SK-N-SH treated with all-trans-retinoic acid at 6 μM for 48 hours (cell line): Measurements from ENCODE around the gene DDA1.

Source experiments
- ATAC-seq: fragments of 200-7000 bp; cut with Tn5 transposase; 3 replicates; pipeline ENCODE4 v1.9.1; 2020; ENCODE audit warnings: mild to moderate bottlenecking, moderate library complexity
- ARNTL ChIP-seq: fragments of 450-650 bp; formaldehyde crosslinking; IDR thresholded peaks from 2 replicates; pipeline ENCODE4 v1.5.0; 2020; ENCODE audit warnings: low read depth, mild to moderate bottlenecking, moderate library complexity, borderline replicate concordance
- BACH2 ChIP-seq: fragments of 250-450 bp; sonication (Bioruptor Pico); IDR thresholded peaks from 2 replicates; pipeline ENCODE4 v1.9.0; 2021; ENCODE audit warnings: mild to moderate bottlenecking, borderline replicate concordance
- CSDC2 ChIP-seq: fragments of 250-450 bp; sonication (Bioruptor Pico); IDR thresholded peaks from 2 replicates; pipeline ENCODE4 v1.5.0; 2020; ENCODE audit warnings: mild to moderate bottlenecking, moderate library complexity
- ESRRG ChIP-seq: fragments of 250-450 bp; sonication (Bioruptor Pico); IDR thresholded peaks from 2 replicates; pipeline ENCODE4 v1.6.1; 2021; ENCODE audit warnings: mild to moderate bottlenecking
- GLIS3 ChIP-seq: fragments of 250-450 bp; sonication (Bioruptor Pico); IDR thresholded peaks from 2 replicates; pipeline ENCODE4 v1.5.0; 2020; ENCODE audit warnings: mild to moderate bottlenecking, moderate library complexity
- ISL1 ChIP-seq: fragments of 250-450 bp; sonication (Bioruptor Pico); IDR thresholded peaks from 2 replicates; pipeline ENCODE4 v2.1.2; 2022; ENCODE audit warnings: mild to moderate bottlenecking, moderate library complexity
- OSR1 ChIP-seq: fragments of 250-450 bp; sonication (Bioruptor Pico); IDR thresholded peaks from 2 replicates; pipeline ENCODE4 v1.8.0; 2022; ENCODE audit warnings: moderate library complexity, mild to moderate bottlenecking, inconsistent platforms
- PPARA ChIP-seq: fragments of 250-450 bp; sonication (Bioruptor Pico); IDR thresholded peaks from 2 replicates; pipeline ENCODE4 v1.5.0; 2020; ENCODE audit warnings: mild to moderate bottlenecking, borderline replicate concordance
- RARB ChIP-seq: fragments of 250-450 bp; sonication (Bioruptor Pico); IDR thresholded peaks from 2 replicates; pipeline ENCODE4 v1.8.0; 2021; ENCODE audit warnings: mild to moderate bottlenecking, moderate library complexity
- SNAI2 ChIP-seq: fragments of 250-450 bp; sonication (Bioruptor Pico); IDR thresholded peaks from 2 replicates; pipeline ENCODE4 v1.5.0; 2020; ENCODE audit warnings: mild to moderate bottlenecking, moderate library complexity
- TCF4 ChIP-seq: fragments of 250-450 bp; sonication (Bioruptor Pico); IDR thresholded peaks from 2 replicates; pipeline ENCODE4 v1.8.0; 2021; ENCODE audit warnings: mild to moderate bottlenecking, moderate library complexity, borderline replicate concordance
- TOX ChIP-seq: fragments of 250-450 bp; sonication (Bioruptor Pico); IDR thresholded peaks from 2 replicates; pipeline ENCODE4 v1.8.0; 2021; ENCODE audit warnings: mild to moderate bottlenecking, moderate library complexity, borderline replicate concordance
- ZC3H10 ChIP-seq: fragments of 250-450 bp; sonication (Bioruptor Pico); IDR thresholded peaks from 2 replicates; pipeline ENCODE4 v1.5.1; 2021; ENCODE audit warnings: mild to moderate bottlenecking, moderate library complexity
- ZFP3 ChIP-seq: fragments of 250-450 bp; sonication (Bioruptor Pico); IDR thresholded peaks from 2 replicates; pipeline ENCODE4 v1.5.0; 2020; ENCODE audit warnings: mild to moderate bottlenecking, moderate library complexity
- ZNF8 ChIP-seq: fragments of 450-650 bp; formaldehyde crosslinking; IDR thresholded peaks from 2 replicates; pipeline ENCODE4 v1.5.0; 2020; ENCODE audit warnings: mild to moderate bottlenecking, moderate library complexity
- TF ChIP-seq, protein P1 (sequence below): fragments of 250-450 bp; sonication (Bioruptor Pico); IDR thresholded peaks from 2 replicates; pipeline ENCODE4 v1.5.1; 2020; ENCODE audit warnings: low read depth, mild to moderate bottlenecking, moderate library complexity
- TF ChIP-seq, protein P2 (sequence below): fragments of 250-450 bp; sonication (Bioruptor Pico); IDR thresholded peaks from 2 replicates; pipeline ENCODE4 v1.8.0; 2021; ENCODE audit warnings: low read depth, mild to moderate bottlenecking, moderate library complexity, borderline replicate concordance
- TF ChIP-seq, protein P3 (sequence below): fragments of 250-450 bp; sonication (Bioruptor Pico); IDR thresholded peaks from 2 replicates; pipeline ENCODE4 v1.5.1; 2021; ENCODE audit warnings: mild to moderate bottlenecking, moderate library complexity
- TF ChIP-seq, protein P4 (sequence below): fragments of 250-450 bp; sonication (Bioruptor Pico); IDR thresholded peaks from 2 replicates; pipeline ENCODE4 v1.5.0; 2020; ENCODE audit warnings: mild to moderate bottlenecking, moderate library complexity
- TF ChIP-seq, protein P5 (sequence below): fragments of 250-450 bp; sonication (Bioruptor Pico); IDR thresholded peaks from 2 replicates; pipeline ENCODE4 v1.8.0; 2020; ENCODE audit warnings: mild to moderate bottlenecking, moderate library complexity, borderline replicate concordance

DDA1 gene

DNA sequence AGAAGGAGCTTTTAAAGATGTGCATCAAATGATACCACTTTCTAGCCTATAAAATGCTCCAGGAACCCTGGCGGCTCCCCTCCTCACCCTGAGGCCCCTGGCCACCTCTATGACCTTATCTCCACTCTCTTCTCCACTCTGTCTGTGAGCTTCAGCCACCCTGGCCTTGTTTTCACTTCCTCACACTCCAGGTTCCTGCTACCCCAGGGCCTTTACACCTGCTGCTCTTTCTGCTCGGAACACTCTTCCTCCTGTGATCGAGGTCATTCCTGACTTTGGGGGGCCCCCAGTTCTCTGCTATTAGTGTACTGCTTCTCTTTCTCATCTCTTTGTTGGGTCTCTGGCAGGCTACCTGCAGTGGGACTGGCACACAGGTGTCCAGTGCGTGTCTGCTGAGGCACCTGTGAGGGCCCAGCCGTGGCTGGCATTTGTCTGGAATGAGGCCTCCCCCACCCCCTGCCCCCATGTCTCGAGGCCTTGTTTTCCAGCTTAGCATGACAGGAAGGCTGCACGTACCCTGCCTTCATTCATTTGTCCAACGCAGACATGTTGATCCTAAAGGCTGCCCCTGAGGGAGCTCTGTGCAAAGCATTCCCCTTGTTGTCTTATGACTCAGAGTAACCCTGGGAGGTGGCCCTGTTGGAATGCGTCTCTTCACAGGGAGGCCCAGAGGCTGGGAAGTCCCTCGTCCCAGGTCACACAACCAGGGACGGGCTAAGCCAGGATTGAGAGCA is 2.3 kb downstream of the DDA1 start:
- TF ChIP-seq PPARA (no peak), ISL1 (no peak), ARNTL (CRISPR knock-in tag) (no peak), ZFP3 (CRISPR knock-in tag) (no peak), GLIS3 (CRISPR knock-in tag) (no peak)
- TF ChIP-seq, protein P1, sequence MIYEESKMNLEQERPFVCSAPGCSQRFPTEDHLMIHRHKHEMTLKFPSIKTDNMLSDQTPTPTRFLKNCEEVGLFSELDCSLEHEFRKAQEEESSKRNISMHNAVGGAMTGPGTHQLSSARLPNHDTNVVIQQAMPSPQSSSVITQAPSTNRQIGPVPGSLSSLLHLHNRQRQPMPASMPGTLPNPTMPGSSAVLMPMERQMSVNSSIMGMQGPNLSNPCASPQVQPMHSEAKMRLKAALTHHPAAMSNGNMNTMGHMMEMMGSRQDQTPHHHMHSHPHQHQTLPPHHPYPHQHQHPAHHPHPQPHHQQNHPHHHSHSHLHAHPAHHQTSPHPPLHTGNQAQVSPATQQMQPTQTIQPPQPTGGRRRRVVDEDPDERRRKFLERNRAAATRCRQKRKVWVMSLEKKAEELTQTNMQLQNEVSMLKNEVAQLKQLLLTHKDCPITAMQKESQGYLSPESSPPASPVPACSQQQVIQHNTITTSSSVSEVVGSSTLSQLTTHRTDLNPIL (CRISPR knock-in tag) = no peak
- TF ChIP-seq, protein P2, sequence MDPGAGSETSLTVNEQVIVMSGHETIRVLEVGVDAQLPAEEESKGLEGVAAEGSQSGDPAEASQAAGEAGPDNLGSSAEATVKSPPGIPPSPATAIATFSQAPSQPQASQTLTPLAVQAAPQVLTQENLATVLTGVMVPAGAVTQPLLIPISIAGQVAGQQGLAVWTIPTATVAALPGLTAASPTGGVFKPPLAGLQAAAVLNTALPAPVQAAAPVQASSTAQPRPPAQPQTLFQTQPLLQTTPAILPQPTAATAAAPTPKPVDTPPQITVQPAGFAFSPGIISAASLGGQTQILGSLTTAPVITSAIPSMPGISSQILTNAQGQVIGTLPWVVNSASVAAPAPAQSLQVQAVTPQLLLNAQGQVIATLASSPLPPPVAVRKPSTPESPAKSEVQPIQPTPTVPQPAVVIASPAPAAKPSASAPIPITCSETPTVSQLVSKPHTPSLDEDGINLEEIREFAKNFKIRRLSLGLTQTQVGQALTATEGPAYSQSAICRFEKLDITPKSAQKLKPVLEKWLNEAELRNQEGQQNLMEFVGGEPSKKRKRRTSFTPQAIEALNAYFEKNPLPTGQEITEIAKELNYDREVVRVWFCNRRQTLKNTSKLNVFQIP (CRISPR knock-in tag) = no peak
- no peak for ATAC-seq

DNA sequence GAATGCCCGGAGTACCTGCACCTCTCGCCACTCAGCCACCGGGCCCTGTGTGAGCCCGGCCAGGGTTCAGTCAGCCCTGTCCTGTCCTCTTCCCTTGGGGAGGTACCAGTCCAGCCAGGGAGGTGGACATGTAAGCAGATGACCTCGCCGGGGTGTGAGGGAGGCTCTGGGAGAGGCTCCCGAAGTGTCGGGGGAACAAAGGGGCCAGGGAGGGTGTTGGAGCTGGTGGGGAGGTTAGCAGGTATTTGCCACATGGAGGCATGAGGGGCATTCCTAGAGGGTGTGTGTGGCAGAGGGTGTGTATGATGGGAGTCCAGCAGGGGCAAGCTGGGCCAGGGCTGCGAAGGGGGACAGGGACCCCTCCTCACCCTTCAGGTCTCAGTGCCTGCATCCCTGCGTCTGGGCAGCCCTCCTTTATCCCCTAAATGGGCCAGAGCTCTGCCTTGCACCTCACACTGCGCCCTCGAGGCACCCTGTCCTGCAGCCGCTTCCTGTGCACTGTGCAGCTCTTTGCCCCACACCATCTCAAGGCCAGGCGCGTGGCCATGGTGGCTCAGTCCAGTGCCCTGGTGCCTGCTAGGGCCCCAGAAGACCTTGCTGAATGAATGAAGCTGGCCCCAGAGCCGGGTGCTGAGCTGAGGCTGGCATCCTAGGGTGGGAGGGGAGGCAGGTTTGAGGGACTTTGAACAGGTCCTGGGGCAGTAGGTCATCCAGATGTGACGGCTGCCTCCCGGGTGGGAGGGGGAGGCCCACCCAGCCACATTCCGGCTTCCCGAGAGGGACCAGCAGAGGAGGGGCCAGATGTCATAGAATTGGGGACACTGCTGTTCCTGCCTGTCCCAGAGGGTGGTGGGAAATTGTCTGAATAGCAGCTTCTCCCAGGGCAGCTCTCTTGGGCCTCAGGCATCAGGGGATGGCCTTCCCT is 3.1 kb downstream of the DDA1 start:
- TF ChIP-seq OSR1 (CRISPR knock-in tag) (no peak), ISL1 (no peak), CSDC2 (CRISPR knock-in tag) (no peak)
- no peak for ATAC-seq

DNA sequence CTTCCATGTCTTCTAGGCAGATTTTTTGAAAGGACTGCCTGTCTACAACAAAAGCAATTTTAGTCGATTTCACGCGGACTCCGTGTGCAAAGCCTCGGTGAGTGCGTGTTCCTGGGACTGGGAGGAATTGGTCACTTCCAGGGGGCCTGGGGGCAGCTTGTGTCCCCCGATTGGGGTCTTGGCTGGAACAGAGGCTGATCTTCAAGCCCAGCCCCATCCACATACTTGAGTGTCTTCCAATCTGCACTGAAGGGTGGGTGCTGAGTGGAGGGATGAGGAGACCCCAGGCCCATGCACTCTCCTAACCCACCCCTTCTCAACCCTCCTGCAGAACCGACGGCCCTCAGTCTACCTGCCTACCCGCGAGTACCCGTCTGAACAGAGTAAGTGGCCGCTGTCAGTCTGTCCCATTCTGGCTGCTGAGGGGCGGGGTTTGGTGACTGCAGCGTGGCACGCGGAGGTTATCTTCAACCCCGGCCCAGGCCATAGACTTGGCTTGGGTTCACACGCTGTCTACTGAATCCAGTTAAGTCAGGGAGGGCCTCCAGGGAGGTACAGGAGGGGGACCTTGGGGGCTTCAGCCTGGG is 4.7 kb downstream of the DDA1 start:
- no peak for TF ChIP-seq CSDC2 (CRISPR knock-in tag)
- no peak for TF ChIP-seq ZC3H10
- no peak for TF ChIP-seq ZFP3 (CRISPR knock-in tag)
- TF ChIP-seq TCF4 (CRISPR knock-in tag) = no peak
- no peak for TF ChIP-seq SNAI2 (CRISPR knock-in tag)
- no peak for TF ChIP-seq ISL1
- TF ChIP-seq, protein P3, sequence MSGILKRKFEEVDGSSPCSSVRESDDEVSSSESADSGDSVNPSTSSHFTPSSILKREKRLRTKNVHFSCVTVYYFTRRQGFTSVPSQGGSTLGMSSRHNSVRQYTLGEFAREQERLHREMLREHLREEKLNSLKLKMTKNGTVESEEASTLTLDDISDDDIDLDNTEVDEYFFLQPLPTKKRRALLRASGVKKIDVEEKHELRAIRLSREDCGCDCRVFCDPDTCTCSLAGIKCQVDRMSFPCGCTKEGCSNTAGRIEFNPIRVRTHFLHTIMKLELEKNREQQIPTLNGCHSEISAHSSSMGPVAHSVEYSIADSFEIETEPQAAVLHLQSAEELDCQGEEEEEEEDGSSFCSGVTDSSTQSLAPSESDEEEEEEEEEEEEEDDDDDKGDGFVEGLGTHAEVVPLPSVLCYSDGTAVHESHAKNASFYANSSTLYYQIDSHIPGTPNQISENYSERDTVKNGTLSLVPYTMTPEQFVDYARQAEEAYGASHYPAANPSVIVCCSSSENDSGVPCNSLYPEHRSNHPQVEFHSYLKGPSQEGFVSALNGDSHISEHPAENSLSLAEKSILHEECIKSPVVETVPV (CRISPR knock-in tag) = no peak
- TF ChIP-seq BACH2 = no peak
- no peak for TF ChIP-seq TOX (CRISPR knock-in tag)
- TF ChIP-seq, protein P4, sequence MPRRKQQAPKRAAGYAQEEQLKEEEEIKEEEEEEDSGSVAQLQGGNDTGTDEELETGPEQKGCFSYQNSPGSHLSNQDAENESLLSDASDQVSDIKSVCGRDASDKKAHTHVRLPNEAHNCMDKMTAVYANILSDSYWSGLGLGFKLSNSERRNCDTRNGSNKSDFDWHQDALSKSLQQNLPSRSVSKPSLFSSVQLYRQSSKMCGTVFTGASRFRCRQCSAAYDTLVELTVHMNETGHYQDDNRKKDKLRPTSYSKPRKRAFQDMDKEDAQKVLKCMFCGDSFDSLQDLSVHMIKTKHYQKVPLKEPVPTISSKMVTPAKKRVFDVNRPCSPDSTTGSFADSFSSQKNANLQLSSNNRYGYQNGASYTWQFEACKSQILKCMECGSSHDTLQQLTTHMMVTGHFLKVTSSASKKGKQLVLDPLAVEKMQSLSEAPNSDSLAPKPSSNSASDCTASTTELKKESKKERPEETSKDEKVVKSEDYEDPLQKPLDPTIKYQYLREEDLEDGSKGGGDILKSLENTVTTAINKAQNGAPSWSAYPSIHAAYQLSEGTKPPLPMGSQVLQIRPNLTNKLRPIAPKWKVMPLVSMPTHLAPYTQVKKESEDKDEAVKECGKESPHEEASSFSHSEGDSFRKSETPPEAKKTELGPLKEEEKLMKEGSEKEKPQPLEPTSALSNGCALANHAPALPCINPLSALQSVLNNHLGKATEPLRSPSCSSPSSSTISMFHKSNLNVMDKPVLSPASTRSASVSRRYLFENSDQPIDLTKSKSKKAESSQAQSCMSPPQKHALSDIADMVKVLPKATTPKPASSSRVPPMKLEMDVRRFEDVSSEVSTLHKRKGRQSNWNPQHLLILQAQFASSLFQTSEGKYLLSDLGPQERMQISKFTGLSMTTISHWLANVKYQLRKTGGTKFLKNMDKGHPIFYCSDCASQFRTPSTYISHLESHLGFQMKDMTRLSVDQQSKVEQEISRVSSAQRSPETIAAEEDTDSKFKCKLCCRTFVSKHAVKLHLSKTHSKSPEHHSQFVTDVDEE = no peak
- no peak for TF ChIP-seq PPARA
- TF ChIP-seq ZNF8 (CRISPR knock-in tag) = no peak
- no peak for TF ChIP-seq GLIS3 (CRISPR knock-in tag)
- TF ChIP-seq ESRRG = no peak
- TF ChIP-seq, protein P5, sequence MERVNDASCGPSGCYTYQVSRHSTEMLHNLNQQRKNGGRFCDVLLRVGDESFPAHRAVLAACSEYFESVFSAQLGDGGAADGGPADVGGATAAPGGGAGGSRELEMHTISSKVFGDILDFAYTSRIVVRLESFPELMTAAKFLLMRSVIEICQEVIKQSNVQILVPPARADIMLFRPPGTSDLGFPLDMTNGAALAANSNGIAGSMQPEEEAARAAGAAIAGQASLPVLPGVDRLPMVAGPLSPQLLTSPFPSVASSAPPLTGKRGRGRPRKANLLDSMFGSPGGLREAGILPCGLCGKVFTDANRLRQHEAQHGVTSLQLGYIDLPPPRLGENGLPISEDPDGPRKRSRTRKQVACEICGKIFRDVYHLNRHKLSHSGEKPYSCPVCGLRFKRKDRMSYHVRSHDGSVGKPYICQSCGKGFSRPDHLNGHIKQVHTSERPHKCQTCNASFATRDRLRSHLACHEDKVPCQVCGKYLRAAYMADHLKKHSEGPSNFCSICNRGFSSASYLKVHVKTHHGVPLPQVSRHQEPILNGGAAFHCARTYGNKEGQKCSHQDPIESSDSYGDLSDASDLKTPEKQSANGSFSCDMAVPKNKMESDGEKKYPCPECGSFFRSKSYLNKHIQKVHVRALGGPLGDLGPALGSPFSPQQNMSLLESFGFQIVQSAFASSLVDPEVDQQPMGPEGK (CRISPR knock-in tag) = no peak
- TF ChIP-seq RARB (CRISPR knock-in tag) = no peak

More for the DNA sequence above, 4.7 kb downstream of the DDA1 start:
- ATAC-seq = no peak
